Measurements from ENCODE around the gene BRD7. TPM values are rescaled to one million over a fixed set of nuclear protein-coding genes. Genes with fewer than 3 reads are reported as not detected.

The BRD7 gene
- total and polyA plus RNA-seq, 2 donors (not counting 1 experiment from before 2014, with no cell fraction given), result 29.8 to 64.5 TPM

GRCh38 chr16:50393858-50394802, 25.3 kb upstream of the BRD7 start:
- Histone ChIP-seq H3K9ac (ENCODE audit: low read length) (no peak overlapping the region), H3K79me2 (ENCODE audit: control insufficient read depth, insufficient read depth, low read length) (no peaks in the 10 kb centered on the region), H4K20me1 (ENCODE audit: control insufficient read depth, insufficient read depth, low read length, poor library complexity, severe bottlenecking) (no peaks in the 10 kb centered on the region), H3K36me3 (replicated peaks in 1 of 2; ENCODE audit: control extremely low read depth in 1 of 2, control insufficient read depth in 1 of 2, extremely low read depth in 1 of 2, insufficient read depth in 2 of 2, low read length in 1 of 2) (no peaks in the 10 kb centered on the region), H3K9me3 (ENCODE audit: control extremely low read depth in 1 of 3, control insufficient read depth in 2 of 3, insufficient read depth in 1 of 3, low read length in 2 of 3) (no peaks in the 10 kb centered on the region), H2AFZ (ENCODE audit: insufficient read depth, low read depth, low read length, poor library complexity, severe bottlenecking) (no peak overlapping the region), H3K4me2 (replicated peaks; ENCODE audit: low read depth, low read length, poor library complexity, severe bottlenecking) (no peak overlapping the region), H3K27ac (ENCODE audit: low read length in 2 of 2) (no peak overlapping the region), H3K27me3 (replicated peaks in 1 of 4; ENCODE audit: control extremely low read depth in 1 of 4, control insufficient read depth in 3 of 4, insufficient read depth in 4 of 4, low read length in 3 of 4) (no peaks in the 10 kb centered on the region), H3K4me1 (ENCODE audit: control insufficient read depth in 2 of 2, insufficient read depth in 2 of 2, low read length in 2 of 2) (peaks cover 5 to 9% of the 10 kb centered on the region in 2 donors), H3K4me3 (ENCODE audit: control extremely low read depth in 1 of 5, extremely low read depth in 1 of 5, insufficient read depth in 1 of 5, low read depth in 2 of 5, low read length in 4 of 5) (no peak overlapping the region)
- Mint-ChIP-seq H3K9me3 (ENCODE audit: insufficient read depth) (no peaks in the 10 kb centered on the region), H3K4me1 (peaks cover 13% of the 10 kb centered on the region), H3K27ac (no peak overlapping the region), H3K4me3 (no peak overlapping the region), H3K27me3 (no peaks in the 10 kb centered on the region)
- POLR2A ChIA-PET, result interaction anchor here (0.7 kb wide), 1 partner anchor 18 kb away, joined by 5 read pairs; no protein-coding TSS in a partner anchor
- no peak for ATAC-seq (ENCODE audit: low read depth)
- 89% methylated on average over 3 of the region's 6 CpGs for WGBS (ENCODE audit: insufficient coverage)
- intact Hi-C loops (cut with micrococcal nuclease), result no loop called here
- TF ChIP-seq EZH2 (IDR thresholded peaks at IDR 0.05; ENCODE audit: borderline replicate concordance, insufficient read depth, low read depth, low read length, poor library complexity, severe bottlenecking) (no peak), CTCF (IDR thresholded peaks at IDR 0.05) (no peak)
- CTCF ChIA-PET, result interaction anchor here (0.7 kb wide), 1 partner anchor 44 kb away, joined by 3 read pairs; no protein-coding TSS in a partner anchor
- no peak for DNase-seq

- intact Hi-C loops (cut with micrococcal nuclease), result no loop called here
- Histone ChIP-seq H3K27ac (ENCODE audit: low read length in 2 of 2) (no peak overlapping the region), H3K9me3 (ENCODE audit: control extremely low read depth in 1 of 3, control insufficient read depth in 2 of 3, insufficient read depth in 1 of 3, low read length in 2 of 3) (no peaks in the 10 kb centered on the region), H3K79me2 (ENCODE audit: control insufficient read depth, insufficient read depth, low read length) (no peaks in the 10 kb centered on the region), H4K20me1 (ENCODE audit: control insufficient read depth, insufficient read depth, low read length, poor library complexity, severe bottlenecking) (no peaks in the 10 kb centered on the region), H3K4me3 (ENCODE audit: control extremely low read depth in 1 of 5, extremely low read depth in 1 of 5, insufficient read depth in 1 of 5, low read depth in 2 of 5, low read length in 4 of 5) (no peak overlapping the region), H3K36me3 (replicated peaks in 1 of 2; ENCODE audit: control extremely low read depth in 1 of 2, control insufficient read depth in 1 of 2, extremely low read depth in 1 of 2, insufficient read depth in 2 of 2, low read length in 1 of 2) (no peaks in the 10 kb centered on the region), H2AFZ (ENCODE audit: insufficient read depth, low read depth, low read length, poor library complexity, severe bottlenecking) (no peak overlapping the region), H3K27me3 (replicated peaks in 1 of 4; ENCODE audit: control extremely low read depth in 1 of 4, control insufficient read depth in 3 of 4, insufficient read depth in 4 of 4, low read length in 3 of 4) (no peaks in the 10 kb centered on the region), H3K4me2 (replicated peaks; ENCODE audit: low read depth, low read length, poor library complexity, severe bottlenecking) (no peak overlapping the region), H3K9ac (ENCODE audit: low read length) (no peak overlapping the region), H3K4me1 (ENCODE audit: control insufficient read depth in 2 of 2, insufficient read depth in 2 of 2, low read length in 2 of 2) (peaks cover 5 to 9% of the 10 kb centered on the region in 2 donors)
- WGBS (ENCODE audit: insufficient coverage), result 46% methylated on average over 6 of the region's 8 CpGs
- Mint-ChIP-seq H3K4me1 (peaks cover 11% of the 10 kb centered on the region), H3K27me3 (no peaks in the 10 kb centered on the region), H3K27ac (no peak overlapping the region), H3K4me3 (no peak overlapping the region), H3K9me3 (ENCODE audit: insufficient read depth) (no peaks in the 10 kb centered on the region)
- DNase-seq (no peak), ATAC-seq (ENCODE audit: low read depth) (no peak)
- CTCF ChIA-PET, result no interaction called here
- TF ChIP-seq CTCF (IDR thresholded peaks at IDR 0.05), result no peak
- TF ChIP-seq EZH2 (IDR thresholded peaks at IDR 0.05; ENCODE audit: borderline replicate concordance, insufficient read depth, low read depth, low read length, poor library complexity, severe bottlenecking), result no peak
- POLR2A ChIA-PET, result no interaction called here
Observed at GRCh38 chr16:50393416-50393815, 24.6 kb upstream of the BRD7 start.
